Endothelial cell of umbilical vein (primary cell): Measurements from ENCODE around the gene SLC44A1. TPM values are rescaled to one million over a fixed set of nuclear protein-coding genes. Genes with fewer than 3 reads are reported as not detected.

Source experiments
- BruUV-seq: library from RNA; stranded (reverse); fragments of 400-500 nt; replicated peaks from 2 replicates; lab custom pipeline; 2021; lab: Mats Ljungman, UMichigan
- CTCF ChIA-PET: fragments of 300-600, 350-600 bp; sonication (Branson Sonifier 250); formaldehyde crosslinking; loops from one replicate; lab custom pipeline; 2021; ENCODE audit warnings: antibody characterized with exemption, inconsistent platforms; lab: Charles Lee
- POLR2A ChIA-PET: fragments of 300-600, 350-600 bp; sonication (Branson Sonifier 250); formaldehyde crosslinking; loops from one replicate; lab custom pipeline; 2021; ENCODE audit warnings: antibody characterized with exemption, inconsistent platforms; lab: Charles Lee
- DNase-seq: peaks from one replicate; pipeline ENCODE4 v3.0.0-alpha.2; 2011; ENCODE audit warnings: low read depth, low spot score
- FAIRE-seq: peaks from 2 replicates; lab custom pipeline; 2011; peaks lifted over from hg19 to GRCh38; lab: Jason Lieb, UNC
- H2AFZ ChIP-seq: 2 replicates; pipeline ENCODE4 v1.6.0; 2012; ENCODE audit warnings: low read depth, low read length, control low read depth, inconsistent platforms
- H3K27ac ChIP-seq: 2 replicates; pipeline ENCODE4 v1.5.1; 2011; ENCODE audit warnings: low read depth, mild to moderate bottlenecking, control low read depth, low read length, moderate library complexity; ENCODE audit not compliant: insufficient read depth
- H3K27me3 ChIP-seq, 2 experiments: 2 replicates each; pipeline versions ENCODE4 v1.6.0 to v1.6.1; 2011; ENCODE audit warnings: low read length in 2 of 2, mixed read lengths in 1 of 2; ENCODE audit not compliant: control insufficient read depth in 2 of 2, insufficient read depth in 2 of 2
- H3K36me3 ChIP-seq, 2 experiments: 2 replicates in 1 of 2; 3 replicates in 1 of 2; pipeline ENCODE4 v1.5.1; 2011; ENCODE audit warnings: low read length in 2 of 2, mild to moderate bottlenecking in 1 of 2, moderate library complexity in 1 of 2; ENCODE audit not compliant: control insufficient read depth in 2 of 2, insufficient read depth in 2 of 2; ENCODE audit errors: extremely low read depth in 1 of 2
- H3K4me1 ChIP-seq: 3 replicates; pipeline ENCODE4 v1.5.1; 2011; ENCODE audit warnings: mild to moderate bottlenecking, low read length; ENCODE audit not compliant: control insufficient read depth, insufficient read depth; ENCODE audit errors: extremely low read depth
- H3K4me2 ChIP-seq: 2 replicates; pipeline ENCODE4 v1.6.1; 2011; ENCODE audit warnings: low read length, control low read depth, mixed read lengths; ENCODE audit not compliant: insufficient read depth
- H3K4me3 ChIP-seq, 3 experiments: fragments of 200-600 bp in 1 of 3; sonication (generic), shearing (Covaris generic) in 1 of 3; replicated peaks in 1 of 3; 2 replicates each; pipeline ENCODE4 v1.5.1; 2011 to 2016; ENCODE audit warnings: control low read depth in 3 of 3, low read length in 3 of 3, mild to moderate bottlenecking in 2 of 3, inconsistent platforms in 1 of 3, low read depth in 1 of 3, moderate library complexity in 1 of 3; ENCODE audit not compliant: insufficient read depth in 1 of 3
- H3K79me2 ChIP-seq: 2 replicates; pipeline ENCODE4 v1.6.0; 2012; ENCODE audit warnings: low read length, inconsistent platforms; ENCODE audit not compliant: control insufficient read depth, insufficient read depth
- H3K9ac ChIP-seq: replicated peaks from 2 replicates; pipeline ENCODE3; 2011; ENCODE audit warnings: low read length, control low read depth; ENCODE audit not compliant: insufficient read depth; ENCODE audit errors: extremely low read depth
- H3K9me1 ChIP-seq: replicated peaks from 3 replicates; pipeline ENCODE4 v1.6.0; 2011; ENCODE audit warnings: mild to moderate bottlenecking, low read length; ENCODE audit not compliant: control insufficient read depth, insufficient read depth; ENCODE audit errors: extremely low read depth
- H3K9me3 ChIP-seq: replicated peaks from 2 replicates; pipeline ENCODE4 v1.5.1; 2012; ENCODE audit warnings: low read length, inconsistent platforms; ENCODE audit not compliant: control insufficient read depth, insufficient read depth
- H4K20me1 ChIP-seq: replicated peaks from 2 replicates; pipeline ENCODE3; 2011; ENCODE audit warnings: mild to moderate bottlenecking, low read length; ENCODE audit not compliant: control insufficient read depth, insufficient read depth; ENCODE audit errors: extremely low read depth
- EZH2 ChIP-seq: IDR thresholded peaks from 2 replicates; pipeline ENCODE4 v1.6.1; 2012; ENCODE audit warnings: borderline replicate concordance, low read depth, mild to moderate bottlenecking, moderate library complexity, low read length, inconsistent platforms; ENCODE audit not compliant: severe bottlenecking
- FOS ChIP-seq: IDR thresholded peaks from 2 replicates; pipeline ENCODE4 v1.6.1; 2011; ENCODE audit warnings: mild to moderate bottlenecking, low read length, moderate library complexity, borderline replicate concordance; ENCODE audit not compliant: insufficient read depth
- GATA2 ChIP-seq: IDR thresholded peaks from 2 replicates; pipeline ENCODE4 v1.7.0; 2011; ENCODE audit warnings: low read depth, mild to moderate bottlenecking, moderate library complexity, mixed read lengths, low read length; ENCODE audit not compliant: insufficient read length, insufficient read depth
- JUN ChIP-seq: IDR thresholded peaks from 2 replicates; pipeline ENCODE4 v1.6.1; 2011; ENCODE audit warnings: borderline replicate concordance, low read depth; ENCODE audit not compliant: insufficient read length, insufficient read depth
- MYC ChIP-seq: IDR thresholded peaks from one replicate; pipeline ENCODE4 v1.6.1; 2011; ENCODE audit warnings: mild to moderate bottlenecking, low read depth, low read length
- POLR2A ChIP-seq: IDR thresholded peaks from 2 replicates; pipeline ENCODE4 v1.6.1; 2012; ENCODE audit warnings: low read depth, mild to moderate bottlenecking, control low read depth, low read length
- POLR2AphosphoS5 ChIP-seq: IDR thresholded peaks from 2 replicates; pipeline ENCODE4 v1.6.1; 2012; ENCODE audit warnings: low read depth, mild to moderate bottlenecking, control low read depth, low read length, moderate library complexity; ENCODE audit not compliant: insufficient read depth
- dilution Hi-C: fragments of 300-500 bp; cut with MboI; formaldehyde crosslinking; loops from one replicate; pipeline ENCODE4 v1.15.0; 2019; ENCODE audit warnings: low sequenced_read_pairs; ENCODE audit not compliant: extremely low pct_ligation_motif_present
- intact Hi-C: fragments of 100-400 bp; cut with micrococcal nuclease; formaldehyde crosslinking; loops from one replicate; pipeline ENCODE4 v1.10.0; 2022
- polyA plus RNA-seq, 4 experiments: library from polyadenylated mRNA; depleted of rRNA in 3 of 4; stranded (reverse) in 3 of 4; unstranded in 1 of 4; fragments of >200 nt; gene quantifications; 2 replicates each; pipeline versions ENCODE4 v1.2.1 to v1.2.3, GENCODE V29; 2011 to 2012; ENCODE audit warnings: missing spikeins in 1 of 4
- total RNA-seq: library from RNA; stranded (reverse); gene quantifications from 2 replicates; pipeline ENCODE4 v1.2.3, GENCODE V29; 2021
- TF ChIP-seq, protein P1 (sequence below), 2 donors: IDR thresholded peaks; 1 replicate in 1 of 2; 2 replicates in 1 of 2; pipeline ENCODE4 v1.5.1; 2011; ENCODE audit warnings: low read length in 2 of 2, mild to moderate bottlenecking in 2 of 2, moderate library complexity in 2 of 2, control low read depth in 1 of 2, inconsistent platforms in 1 of 2, low read depth in 1 of 2; ENCODE audit not compliant: insufficient read depth in 1 of 2; ENCODE audit errors: extremely low read depth in 1 of 2
- TF ChIP-seq, protein P2 (sequence below): IDR thresholded peaks from 2 replicates; pipeline ENCODE4 v1.6.1; 2011; ENCODE audit not compliant: insufficient read depth, insufficient read length

SLC44A1 gene
- total and polyA plus RNA-seq, 2 donors (not counting 3 experiments of a cell fraction or from before 2014, with no cell fraction given), result 16.1 to 37.7 TPM

DNA sequence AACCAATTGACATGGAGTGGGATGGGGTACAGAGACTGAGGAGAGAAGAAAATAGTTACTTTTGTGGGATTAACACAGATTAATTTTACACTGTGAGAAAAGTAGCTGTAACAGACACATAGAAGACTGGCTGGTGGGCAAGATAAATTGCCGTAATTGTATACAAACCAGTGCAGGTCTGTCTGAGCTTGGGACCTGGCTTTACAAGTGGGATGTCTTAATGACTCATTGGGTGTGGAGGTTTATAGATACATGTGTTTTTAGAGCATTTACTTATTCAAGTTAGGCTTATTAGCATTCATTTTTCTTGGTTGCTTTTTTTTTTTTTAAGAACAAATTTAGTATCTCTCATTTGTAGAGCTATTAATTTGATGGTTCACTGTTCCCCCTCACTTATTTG is 37.5 kb downstream of the SLC44A1 start:
- H3K79me2 ChIP-seq, result peaks cover 3% of the 10 kb centered on the region
- intact Hi-C loops (no loop called here), dilution Hi-C loops (no loop called here)
- no peaks in the 10 kb centered on the region for H3K9me1 ChIP-seq
- no peaks in the 10 kb centered on the region for H4K20me1 ChIP-seq
- POLR2A ChIA-PET, result no interaction called here
- no peaks in the 10 kb centered on the region for H3K36me3 ChIP-seq
- H3K27ac ChIP-seq, result no peak overlapping the region
- BruUV-seq, result no TSS peak
- no peaks in the 10 kb centered on the region for H3K4me1 ChIP-seq
- DNase-seq (no peak), FAIRE-seq (no peak)
- H3K4me3 ChIP-seq, result no peak overlapping the region
- TF ChIP-seq MYC, result no peak
- no peak for TF ChIP-seq JUN
- no peak for TF ChIP-seq GATA2
- TF ChIP-seq, protein P1, sequence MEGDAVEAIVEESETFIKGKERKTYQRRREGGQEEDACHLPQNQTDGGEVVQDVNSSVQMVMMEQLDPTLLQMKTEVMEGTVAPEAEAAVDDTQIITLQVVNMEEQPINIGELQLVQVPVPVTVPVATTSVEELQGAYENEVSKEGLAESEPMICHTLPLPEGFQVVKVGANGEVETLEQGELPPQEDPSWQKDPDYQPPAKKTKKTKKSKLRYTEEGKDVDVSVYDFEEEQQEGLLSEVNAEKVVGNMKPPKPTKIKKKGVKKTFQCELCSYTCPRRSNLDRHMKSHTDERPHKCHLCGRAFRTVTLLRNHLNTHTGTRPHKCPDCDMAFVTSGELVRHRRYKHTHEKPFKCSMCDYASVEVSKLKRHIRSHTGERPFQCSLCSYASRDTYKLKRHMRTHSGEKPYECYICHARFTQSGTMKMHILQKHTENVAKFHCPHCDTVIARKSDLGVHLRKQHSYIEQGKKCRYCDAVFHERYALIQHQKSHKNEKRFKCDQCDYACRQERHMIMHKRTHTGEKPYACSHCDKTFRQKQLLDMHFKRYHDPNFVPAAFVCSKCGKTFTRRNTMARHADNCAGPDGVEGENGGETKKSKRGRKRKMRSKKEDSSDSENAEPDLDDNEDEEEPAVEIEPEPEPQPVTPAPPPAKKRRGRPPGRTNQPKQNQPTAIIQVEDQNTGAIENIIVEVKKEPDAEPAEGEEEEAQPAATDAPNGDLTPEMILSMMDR (IDR thresholded peaks at IDR 0.05; ENCODE audit: extremely low read depth in 1 of 2, insufficient read depth in 1 of 2, low read depth in 1 of 2, low read length in 2 of 2), result no peak
- TF ChIP-seq FOS, result no peak
- no peak for TF ChIP-seq POLR2A
- no peak for TF ChIP-seq EZH2
- TF ChIP-seq, protein P2, sequence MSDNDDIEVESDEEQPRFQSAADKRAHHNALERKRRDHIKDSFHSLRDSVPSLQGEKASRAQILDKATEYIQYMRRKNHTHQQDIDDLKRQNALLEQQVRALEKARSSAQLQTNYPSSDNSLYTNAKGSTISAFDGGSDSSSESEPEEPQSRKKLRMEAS, result no peak
- no peak for TF ChIP-seq POLR2AphosphoS5
- H3K4me2 ChIP-seq, result no peak overlapping the region
- H3K9ac ChIP-seq, result no peak overlapping the region
- no peak overlapping the region for H2AFZ ChIP-seq
- no peaks in the 10 kb centered on the region for H3K9me3 ChIP-seq
- CTCF ChIA-PET, result no interaction called here
- H3K27me3 ChIP-seq, result no peaks in the 10 kb centered on the region
